ENCODE data around the gene NAV2. TPM values are rescaled to one million over a fixed set of nuclear protein-coding genes. Genes with fewer than 3 reads are reported as not detected.
A peak's percentile ranks its signal among the peaks of the same experiment; 100 is the strongest.

NAV2 gene
- total and polyA plus RNA-seq, 2 donors = 2.0 to 5.8 TPM

GRCh38 chr11:19735909-19736498 lies 23.4 kb downstream of the NAV2 start:
- no peaks in the 10 kb centered on the region for H3K9me3 ChIP-seq (ENCODE audit: control insufficient read depth in 2 of 2, insufficient read depth in 1 of 2, low read length in 1 of 2)
- no peak overlapping the region for H3K27ac ChIP-seq (ENCODE audit: low read depth in 1 of 2, low read length in 1 of 2)
- no peak overlapping the region for H3K4me3 ChIP-seq (ENCODE audit: low read length in 2 of 2)
- no peaks in the 10 kb centered on the region for H3K27me3 ChIP-seq (ENCODE audit: control insufficient read depth in 2 of 2, insufficient read depth in 1 of 2, low read length in 1 of 2)
- H3K4me1 ChIP-seq (ENCODE audit: control insufficient read depth in 2 of 2, insufficient read depth in 2 of 2, low read length in 2 of 2) = no peaks in the 10 kb centered on the region
- no peaks in the 10 kb centered on the region for H3K36me3 ChIP-seq (ENCODE audit: control insufficient read depth in 2 of 2, insufficient read depth in 2 of 2, low read length in 1 of 2)
- WGBS = 90% methylated on average over 2 of the region's 2 CpGs
- DNase-seq (ENCODE audit: low read depth in 6 of 9, low spot score in 9 of 9) = no peak

- 98% methylated on average over 3 of the region's 3 CpGs for WGBS
Measured at GRCh38 chr11:19736831-19737230, 24.2 kb downstream of the NAV2 start.

GRCh38 chr11:19737575-19737974 lies 24.9 kb downstream of the NAV2 start:
- WGBS = 93% methylated on average over 4 of the region's 4 CpGs
- H3K27ac ChIP-seq (ENCODE audit: low read depth in 1 of 2, low read length in 1 of 2) = no peak overlapping the region
- H3K36me3 ChIP-seq (ENCODE audit: control insufficient read depth in 2 of 2, insufficient read depth in 2 of 2, low read length in 1 of 2) = no peaks in the 10 kb centered on the region
- no peak for DNase-seq (ENCODE audit: low read depth in 6 of 9, low spot score in 9 of 9)
- H3K4me1 ChIP-seq (ENCODE audit: control insufficient read depth in 2 of 2, insufficient read depth in 2 of 2, low read length in 2 of 2) = no peaks in the 10 kb centered on the region
- H3K27me3 ChIP-seq (ENCODE audit: control insufficient read depth in 2 of 2, insufficient read depth in 1 of 2, low read length in 1 of 2) = no peaks in the 10 kb centered on the region
- no peak overlapping the region for H3K4me3 ChIP-seq (ENCODE audit: low read length in 2 of 2)
- no peaks in the 10 kb centered on the region for H3K9me3 ChIP-seq (ENCODE audit: control insufficient read depth in 2 of 2, insufficient read depth in 1 of 2, low read length in 1 of 2)

More at GRCh38 chr11:19736831-19737230, 24.2 kb downstream of the NAV2 start:
- no peak for DNase-seq (ENCODE audit: low read depth in 6 of 9, low spot score in 9 of 9)
- Histone ChIP-seq H3K36me3 (ENCODE audit: control insufficient read depth in 2 of 2, insufficient read depth in 2 of 2, low read length in 1 of 2) (no peaks in the 10 kb centered on the region), H3K4me1 (ENCODE audit: control insufficient read depth in 2 of 2, insufficient read depth in 2 of 2, low read length in 2 of 2) (no peaks in the 10 kb centered on the region), H3K4me3 (ENCODE audit: low read length in 2 of 2) (no peak overlapping the region), H3K27me3 (ENCODE audit: control insufficient read depth in 2 of 2, insufficient read depth in 1 of 2, low read length in 1 of 2) (no peaks in the 10 kb centered on the region), H3K27ac (ENCODE audit: low read depth in 1 of 2, low read length in 1 of 2) (no peak overlapping the region), H3K9me3 (ENCODE audit: control insufficient read depth in 2 of 2, insufficient read depth in 1 of 2, low read length in 1 of 2) (no peaks in the 10 kb centered on the region)

GRCh38 chr11:19738124-19738523 lies 25.5 kb downstream of the NAV2 start:
- Histone ChIP-seq H3K4me1 (ENCODE audit: control insufficient read depth in 2 of 2, insufficient read depth in 2 of 2, low read length in 2 of 2) (no peaks in the 10 kb centered on the region), H3K4me3 (ENCODE audit: low read length in 2 of 2) (no peak overlapping the region), H3K36me3 (ENCODE audit: control insufficient read depth in 2 of 2, insufficient read depth in 2 of 2, low read length in 1 of 2) (no peaks in the 10 kb centered on the region), H3K9me3 (ENCODE audit: control insufficient read depth in 2 of 2, insufficient read depth in 1 of 2, low read length in 1 of 2) (no peaks in the 10 kb centered on the region), H3K27me3 (ENCODE audit: control insufficient read depth in 2 of 2, insufficient read depth in 1 of 2, low read length in 1 of 2) (no peaks in the 10 kb centered on the region), H3K27ac (ENCODE audit: low read depth in 1 of 2, low read length in 1 of 2) (no peak overlapping the region)
- WGBS = 52% methylated on average over 3 of the region's 3 CpGs
- DNase-seq (ENCODE audit: low read depth in 6 of 9, low spot score in 9 of 9) = no peak

- Histone ChIP-seq H3K4me1 (ENCODE audit: control insufficient read depth in 2 of 2, insufficient read depth in 2 of 2, low read length in 2 of 2) (no peaks in the 10 kb centered on the region), H3K27ac (ENCODE audit: low read depth in 1 of 2, low read length in 1 of 2) (no peak overlapping the region), H3K4me3 (ENCODE audit: low read length in 2 of 2) (no peak overlapping the region), H3K36me3 (ENCODE audit: control insufficient read depth in 2 of 2, insufficient read depth in 2 of 2, low read length in 1 of 2) (no peaks in the 10 kb centered on the region), H3K27me3 (ENCODE audit: control insufficient read depth in 2 of 2, insufficient read depth in 1 of 2, low read length in 1 of 2) (no peaks in the 10 kb centered on the region), H3K9me3 (ENCODE audit: control insufficient read depth in 2 of 2, insufficient read depth in 1 of 2, low read length in 1 of 2) (no peaks in the 10 kb centered on the region)
- WGBS = 96% methylated on average over 4 of the region's 4 CpGs
- no peak for DNase-seq (ENCODE audit: low read depth in 6 of 9, low spot score in 9 of 9)
Measured at GRCh38 chr11:19739872-19740271, 27.2 kb downstream of the NAV2 start.

- Histone ChIP-seq H3K4me3 (ENCODE audit: low read length in 2 of 2) (no peak overlapping the region), H3K4me1 (ENCODE audit: control insufficient read depth in 2 of 2, insufficient read depth in 2 of 2, low read length in 2 of 2) (no peaks in the 10 kb centered on the region), H3K36me3 (ENCODE audit: control insufficient read depth in 2 of 2, insufficient read depth in 2 of 2, low read length in 1 of 2) (no peaks in the 10 kb centered on the region), H3K27ac (ENCODE audit: low read depth in 1 of 2, low read length in 1 of 2) (no peak overlapping the region), H3K9me3 (ENCODE audit: control insufficient read depth in 2 of 2, insufficient read depth in 1 of 2, low read length in 1 of 2) (no peaks in the 10 kb centered on the region), H3K27me3 (ENCODE audit: control insufficient read depth in 2 of 2, insufficient read depth in 1 of 2, low read length in 1 of 2) (no peaks in the 10 kb centered on the region)
- WGBS = 96% methylated on average over 1 of the region's 1 CpG
- DNase-seq (ENCODE audit: low read depth in 6 of 9, low spot score in 9 of 9) = no peak
Measured at GRCh38 chr11:19740586-19740985, 27.9 kb downstream of the NAV2 start.

- no peaks in the 10 kb centered on the region for H3K9me3 ChIP-seq (ENCODE audit: control insufficient read depth in 2 of 2, insufficient read depth in 1 of 2, low read length in 1 of 2)
- no peaks in the 10 kb centered on the region for H3K27me3 ChIP-seq (ENCODE audit: control insufficient read depth in 2 of 2, insufficient read depth in 1 of 2, low read length in 1 of 2)
- no peaks in the 10 kb centered on the region for H3K36me3 ChIP-seq (ENCODE audit: control insufficient read depth in 2 of 2, insufficient read depth in 2 of 2, low read length in 1 of 2)
- DNase-seq (ENCODE audit: low read depth in 6 of 9, low spot score in 9 of 9) = peak in 8 of 9 donors; percentile 3 to 44 (median 8)
- WGBS = 40% methylated on average over 2 of the region's 2 CpGs
- H3K27ac ChIP-seq (ENCODE audit: low read depth in 1 of 2, low read length in 1 of 2) = no peak overlapping the region
- no peak overlapping the region for H3K4me3 ChIP-seq (ENCODE audit: low read length in 2 of 2)
- H3K4me1 ChIP-seq (ENCODE audit: control insufficient read depth in 2 of 2, insufficient read depth in 2 of 2, low read length in 2 of 2) = no peaks in the 10 kb centered on the region
Measured at GRCh38 chr11:19742588-19743292, 30.1 kb downstream of the NAV2 start.

- Histone ChIP-seq H3K36me3 (ENCODE audit: control insufficient read depth in 2 of 2, insufficient read depth in 2 of 2, low read length in 1 of 2) (no peaks in the 10 kb centered on the region), H3K27ac (ENCODE audit: low read depth in 1 of 2, low read length in 1 of 2) (no peak overlapping the region), H3K27me3 (ENCODE audit: control insufficient read depth in 2 of 2, insufficient read depth in 1 of 2, low read length in 1 of 2) (no peaks in the 10 kb centered on the region), H3K4me1 (ENCODE audit: control insufficient read depth in 2 of 2, insufficient read depth in 2 of 2, low read length in 2 of 2) (no peaks in the 10 kb centered on the region), H3K4me3 (ENCODE audit: low read length in 2 of 2) (no peak overlapping the region), H3K9me3 (ENCODE audit: control insufficient read depth in 2 of 2, insufficient read depth in 1 of 2, low read length in 1 of 2) (no peaks in the 10 kb centered on the region)
- no peak for DNase-seq (ENCODE audit: low read depth in 6 of 9, low spot score in 9 of 9)
- WGBS = 96% methylated on average over 4 of the region's 4 CpGs
Measured at GRCh38 chr11:19743622-19744021, 31.0 kb downstream of the NAV2 start.

- Histone ChIP-seq H3K27me3 (ENCODE audit: control insufficient read depth in 2 of 2, insufficient read depth in 1 of 2, low read length in 1 of 2) (no peaks in the 10 kb centered on the region), H3K4me1 (ENCODE audit: control insufficient read depth in 2 of 2, insufficient read depth in 2 of 2, low read length in 2 of 2) (no peaks in the 10 kb centered on the region), H3K27ac (ENCODE audit: low read depth in 1 of 2, low read length in 1 of 2) (no peak overlapping the region), H3K4me3 (ENCODE audit: low read length in 2 of 2) (no peak overlapping the region), H3K9me3 (ENCODE audit: control insufficient read depth in 2 of 2, insufficient read depth in 1 of 2, low read length in 1 of 2) (no peaks in the 10 kb centered on the region), H3K36me3 (ENCODE audit: control insufficient read depth in 2 of 2, insufficient read depth in 2 of 2, low read length in 1 of 2) (no peaks in the 10 kb centered on the region)
- DNase-seq (ENCODE audit: low read depth in 6 of 9, low spot score in 9 of 9) = no peak
Measured at GRCh38 chr11:19744130-19744529, 31.5 kb downstream of the NAV2 start.

Data from thymus (tissue), 11 donors.